Naive thymus-derived CD8-positive, alpha-beta T cell (primary cell): Measurements from ENCODE around the gene TBRG4. TPM values are rescaled to one million over a fixed set of nuclear protein-coding genes. Genes with fewer than 3 reads are reported as not detected.
A peak's percentile ranks its signal among the peaks of the same experiment; 100 is the strongest.

ENCODE experiments used
- ATAC-seq, 2 donors: fragments of 150-1000 bp; cut with Tn5 transposase in 1 of 2; sonication (Bioruptor Pico), chemical (Tn5 transposase) in 1 of 2; 1 replicate in 1 of 2; 2 replicates in 1 of 2; pipeline ENCODE4 v1.10.0; 2021; ENCODE audit warnings: mild to moderate bottlenecking in 2 of 2, moderate library complexity in 2 of 2
- POLR2A ChIA-PET: fragments of 350-600 bp; sonication (Branson Sonifier 250); formaldehyde crosslinking; loops from one replicate; lab custom pipeline; 2021; ENCODE audit warnings: antibody characterized with exemption; lab: Charles Lee
- DNase-seq, 10 donors: peaks; one replicate each; pipeline versions ENCODE4 v3.0.0 to v3.0.0-alpha.2; 2020 to 2022
- H3K27ac Mint-ChIP-seq, 10 donors: one replicate each; pipeline ENCODE4 v1.8.0; 2020 to 2022; ENCODE audit warnings: mild to moderate bottlenecking in 10 of 10, mixed read lengths in 10 of 10, moderate library complexity in 4 of 10, inconsistent platforms in 1 of 10
- H3K27me3 Mint-ChIP-seq, 5 donors: one replicate each; pipeline ENCODE4 v1.8.0; 2021 to 2022; ENCODE audit warnings: mixed read lengths in 5 of 5
- H3K36me3 Mint-ChIP-seq, 3 donors: one replicate each; pipeline ENCODE4 v1.8.0; 2020 to 2022; ENCODE audit warnings: mixed read lengths in 3 of 3, mild to moderate bottlenecking in 2 of 3, inconsistent platforms in 1 of 3
- H3K4me1 Mint-ChIP-seq, 4 donors: one replicate each; pipeline ENCODE4 v1.8.0; 2021 to 2022; ENCODE audit warnings: mixed read lengths in 4 of 4
- H3K4me3 Mint-ChIP-seq, 10 donors: one replicate each; pipeline ENCODE4 v1.8.0; 2020 to 2022; ENCODE audit warnings: mild to moderate bottlenecking in 10 of 10, mixed read lengths in 10 of 10, moderate library complexity in 6 of 10, inconsistent platforms in 1 of 10
- H3K9me3 Mint-ChIP-seq, 9 donors: one replicate each; pipeline ENCODE4 v1.8.0; 2020 to 2022; ENCODE audit warnings: mixed read lengths in 9 of 9, mild to moderate bottlenecking in 3 of 9, inconsistent platforms in 1 of 9, moderate library complexity in 1 of 9
- polyA plus RNA-seq, 3 donors: library from polyadenylated mRNA; unstranded; fragments of 300-500 nt; fragmentation: Illumina TruSeq; gene quantifications; one replicate each; pipeline ENCODE4 v1.2.3, GENCODE V29; 2021
- total RNA-seq, 8 experiments: library from RNA in 2 of 8; stranded (reverse) in 2 of 8; gene quantifications; one replicate each; pipeline ENCODE4 v1.2.3 and lab custom pipeline; 2021 to 2026

The TBRG4 gene
- total and polyA plus RNA-seq, 5 experiments from 2014 or later = 51.3 to 167 (median 95.7) TPM

DNA sequence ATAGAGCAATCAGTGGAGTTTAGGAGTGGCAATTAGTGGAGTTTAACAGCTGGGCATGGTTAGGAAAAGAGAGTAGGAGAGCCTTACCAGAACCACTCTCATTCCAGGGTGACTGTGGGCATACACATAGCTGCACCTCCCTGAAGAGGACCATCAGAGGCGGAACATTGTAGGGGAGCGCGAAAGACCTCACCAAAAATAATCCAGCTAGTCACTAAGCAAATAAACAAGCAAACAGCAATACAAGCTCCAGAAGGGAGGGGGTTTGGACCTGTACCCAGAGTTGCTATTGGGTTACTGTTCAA, 18.6 kb downstream of the TBRG4 start:
- Mint-ChIP-seq H3K9me3 (peaks cover 0 to 9% (median 0%) of the 10 kb centered on the region in 9 donors), H3K27ac (peak overlapping the region in 1 of 10 donors; percentile 15), H3K4me3 (peak overlapping the region in 1 of 10 donors; percentile 1), H3K27me3 (peaks cover 0 to 6% (median 0%) of the 10 kb centered on the region in 5 donors), H3K36me3 (peaks cover 0 to 4% (median 0%) of the 10 kb centered on the region in 3 donors), H3K4me1 (peaks cover 5 to 10% (median 8%) of the 10 kb centered on the region in 4 donors)
- ATAC-seq (no peak), DNase-seq (no peak)
- POLR2A ChIA-PET = no interaction called here

DNA sequence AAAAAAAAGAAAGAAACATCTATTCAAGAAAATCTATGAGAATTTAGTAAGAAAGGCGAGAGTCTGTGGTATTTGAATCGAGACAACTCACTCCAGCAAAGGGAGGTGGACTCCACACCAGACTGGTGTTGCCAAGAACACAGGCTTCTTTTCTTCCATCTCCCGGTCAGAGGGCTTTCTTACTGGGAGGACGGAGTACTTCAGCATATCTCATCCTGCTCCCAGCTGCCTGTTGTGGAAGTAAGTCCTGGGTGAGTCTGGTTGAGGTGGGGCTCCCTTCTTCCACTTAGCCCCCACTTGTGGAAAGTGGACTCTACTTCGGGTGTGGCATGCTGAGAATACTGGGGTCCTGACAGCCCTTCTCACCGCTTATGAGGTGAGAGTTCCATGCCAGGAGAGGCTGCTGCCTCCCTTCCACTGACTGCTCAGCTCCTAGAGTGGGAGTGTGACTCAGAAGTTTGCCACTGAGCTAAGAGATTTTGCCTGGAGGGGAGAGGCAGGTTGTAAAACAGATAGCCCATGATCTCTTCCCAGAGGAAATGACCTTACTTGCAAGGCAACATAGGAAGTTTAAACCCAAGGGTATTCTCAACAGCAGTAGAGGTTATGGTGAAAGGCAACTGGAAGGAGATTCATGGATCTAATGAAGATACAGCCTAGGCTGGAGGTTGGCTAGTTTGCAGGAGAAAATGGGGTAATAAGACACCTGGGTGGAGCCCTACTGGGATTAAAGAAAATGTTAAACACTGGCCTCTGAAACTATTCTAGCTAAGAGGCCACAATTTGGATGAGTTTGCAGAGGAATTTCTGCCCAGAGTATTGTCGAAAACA, 19.2 kb downstream of the TBRG4 start:
- peaks cover 5 to 10% (median 8%) of the 10 kb centered on the region in 4 donors for H3K4me1 Mint-ChIP-seq
- peak overlapping the region in 2 of 10 donors; percentile 45 to 53 for H3K27ac Mint-ChIP-seq
- H3K9me3 Mint-ChIP-seq = peaks cover 0 to 9% (median 0%) of the 10 kb centered on the region in 9 donors
- peak overlapping the region in 1 of 10 donors; percentile 1 for H3K4me3 Mint-ChIP-seq
- DNase-seq (no peak), ATAC-seq (no peak)
- H3K36me3 Mint-ChIP-seq = no peaks in the 10 kb centered on the region
- H3K27me3 Mint-ChIP-seq = peaks cover 0 to 6% (median 0%) of the 10 kb centered on the region in 5 donors
- POLR2A ChIA-PET = no interaction called here

DNA sequence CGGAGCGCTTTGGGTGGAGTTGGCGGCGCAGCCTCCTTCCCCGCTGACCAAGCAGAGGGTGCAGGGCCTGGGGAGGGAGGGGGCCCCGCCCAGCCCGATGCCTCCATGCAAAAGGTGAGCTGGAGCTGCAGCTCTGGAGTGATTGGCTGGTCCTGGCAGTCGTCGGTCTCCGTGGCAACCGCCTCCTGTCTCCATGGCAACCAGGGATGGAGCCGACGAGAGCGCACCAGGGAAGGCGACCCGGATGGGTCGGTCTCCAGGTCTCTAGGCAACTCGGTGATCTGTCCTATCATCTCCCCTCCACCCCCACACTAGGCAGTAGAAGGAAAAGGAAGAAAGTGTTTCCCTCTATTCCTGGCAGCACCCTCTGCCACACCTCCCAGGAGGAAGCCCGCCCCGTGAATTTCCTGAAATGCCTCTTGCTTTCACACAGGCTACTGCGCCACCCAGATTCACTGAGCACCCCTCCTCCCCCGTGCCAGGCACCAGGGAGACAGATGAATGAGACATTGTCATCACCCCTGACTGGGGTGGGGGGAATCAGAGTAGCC, 22.1 kb downstream of the TBRG4 start:
- Mint-ChIP-seq H3K4me3 (peak overlapping the region; percentile 73 to 89 (median 81)), H3K9me3 (peaks cover 0 to 9% (median 0%) of the 10 kb centered on the region in 9 donors), H3K27ac (peak overlapping the region in 9 of 10 donors; percentile 35 to 91 (median 71)), H3K4me1 (peaks cover 3 to 10% (median 8%) of the 10 kb centered on the region in 4 donors), H3K36me3 (no peaks in the 10 kb centered on the region), H3K27me3 (peaks cover 0 to 6% (median 0%) of the 10 kb centered on the region in 5 donors)
- DNase-seq (peak; percentile 53 to 86 (median 70)), ATAC-seq (peak; percentile 65 to 76)
- POLR2A ChIA-PET = interaction anchor here (0.6 to 1.7 kb wide), 6 partner anchors 9 to 204 kb away, joined by 3 to 7 read pairs (median 3); partner anchors contain the start of gene TBRG4

DNA sequence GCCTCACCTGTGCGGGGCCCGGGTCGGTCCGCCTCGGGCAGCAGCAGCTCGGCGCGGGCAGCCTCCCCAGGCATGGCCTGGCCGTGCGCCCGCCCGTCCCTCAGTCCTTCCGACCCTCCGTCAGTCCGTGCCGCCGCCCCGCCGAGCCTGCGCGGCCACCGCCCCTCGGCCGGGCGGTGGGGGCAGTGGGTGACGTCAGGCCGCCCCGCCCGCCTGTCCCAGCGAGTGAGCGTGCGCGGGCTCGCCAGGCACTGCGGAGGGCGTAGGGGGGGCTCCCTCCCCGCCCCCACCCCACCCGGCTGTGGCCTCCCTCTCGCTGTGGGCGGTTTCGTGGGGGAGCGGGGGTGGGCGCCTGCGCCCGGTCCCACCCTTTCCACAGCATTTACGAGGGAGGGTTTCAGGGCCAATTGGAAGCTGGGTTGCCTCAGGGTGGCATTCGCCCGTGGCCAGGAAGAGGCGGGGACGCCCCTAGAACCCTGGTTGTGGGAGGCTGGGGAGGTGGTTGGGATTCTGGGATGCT, 22.6 kb downstream of the TBRG4 start, which contains the start of gene NACAD:
Gene NACAD, minus strand, starts transcription at position 149 of the 520 bp plus-strand sequence. Its CDS starts 75 bp downstream, at position 74.
- H3K27me3 Mint-ChIP-seq = peaks cover 0 to 6% (median 0%) of the 10 kb centered on the region in 5 donors
- H3K4me3 Mint-ChIP-seq = peak within 1 kb of the TSS; percentile 73 to 89 (median 81)
- peak; percentile 70 to 74 for ATAC-seq
- H3K27ac Mint-ChIP-seq = peak within 1 kb of the TSS in 9 of 10 donors; percentile 35 to 91 (median 71)
- peaks cover 0 to 9% (median 0%) of the 10 kb centered on the region in 9 donors for H3K9me3 Mint-ChIP-seq
- peaks cover 3 to 10% (median 8%) of the 10 kb centered on the region in 4 donors for H3K4me1 Mint-ChIP-seq
- POLR2A ChIA-PET = interaction anchor here (0.6 to 1.7 kb wide), 5 partner anchors 8 to 203 kb away, joined by 3 to 7 read pairs (median 3); no protein-coding TSS in a partner anchor
- DNase-seq = peak in 8 of 10 donors; percentile 34 to 69 (median 42)
- H3K36me3 Mint-ChIP-seq = no peaks in the 10 kb centered on the region

DNA sequence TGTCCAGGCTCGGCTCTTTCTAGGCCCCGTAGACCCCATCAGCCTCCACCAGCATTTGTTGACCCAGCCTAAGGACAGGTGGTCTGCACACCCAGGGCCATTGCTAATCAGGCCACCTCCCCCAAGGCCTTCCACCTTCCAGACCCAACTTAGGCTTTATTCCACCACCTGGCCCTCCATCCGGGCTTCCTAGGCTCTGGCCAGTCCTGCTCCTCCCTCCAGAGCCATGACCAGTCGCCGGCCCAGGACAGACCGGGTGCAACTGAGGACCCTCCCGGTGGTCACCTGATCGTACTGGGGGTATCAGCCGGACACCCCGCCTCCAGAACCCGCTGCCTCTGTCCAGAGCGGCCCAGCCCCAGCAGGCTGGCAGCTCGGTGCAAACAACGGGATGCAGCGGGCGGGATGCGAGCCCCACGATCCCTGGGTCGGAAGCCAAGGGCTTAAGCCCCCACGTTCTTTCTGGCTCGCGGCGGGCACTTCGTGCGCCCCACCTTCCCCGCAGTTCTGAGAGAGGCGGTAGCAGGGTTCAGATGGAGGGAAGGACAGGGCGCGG, 23.3 kb downstream of the TBRG4 start:
- Mint-ChIP-seq H3K9me3 (peaks cover 0 to 9% (median 0%) of the 10 kb centered on the region in 9 donors), H3K27ac (peak overlapping the region in 2 of 10 donors; percentile 68 to 82), H3K27me3 (peaks cover 0 to 6% (median 0%) of the 10 kb centered on the region in 5 donors), H3K4me3 (peak overlapping the region; percentile 7 to 82 (median 52)), H3K36me3 (no peaks in the 10 kb centered on the region), H3K4me1 (peaks cover 3 to 10% (median 8%) of the 10 kb centered on the region in 4 donors)
- DNase-seq (peak in 1 of 10 donors; percentile 59), ATAC-seq (no peak)
- POLR2A ChIA-PET = no interaction called here

DNA sequence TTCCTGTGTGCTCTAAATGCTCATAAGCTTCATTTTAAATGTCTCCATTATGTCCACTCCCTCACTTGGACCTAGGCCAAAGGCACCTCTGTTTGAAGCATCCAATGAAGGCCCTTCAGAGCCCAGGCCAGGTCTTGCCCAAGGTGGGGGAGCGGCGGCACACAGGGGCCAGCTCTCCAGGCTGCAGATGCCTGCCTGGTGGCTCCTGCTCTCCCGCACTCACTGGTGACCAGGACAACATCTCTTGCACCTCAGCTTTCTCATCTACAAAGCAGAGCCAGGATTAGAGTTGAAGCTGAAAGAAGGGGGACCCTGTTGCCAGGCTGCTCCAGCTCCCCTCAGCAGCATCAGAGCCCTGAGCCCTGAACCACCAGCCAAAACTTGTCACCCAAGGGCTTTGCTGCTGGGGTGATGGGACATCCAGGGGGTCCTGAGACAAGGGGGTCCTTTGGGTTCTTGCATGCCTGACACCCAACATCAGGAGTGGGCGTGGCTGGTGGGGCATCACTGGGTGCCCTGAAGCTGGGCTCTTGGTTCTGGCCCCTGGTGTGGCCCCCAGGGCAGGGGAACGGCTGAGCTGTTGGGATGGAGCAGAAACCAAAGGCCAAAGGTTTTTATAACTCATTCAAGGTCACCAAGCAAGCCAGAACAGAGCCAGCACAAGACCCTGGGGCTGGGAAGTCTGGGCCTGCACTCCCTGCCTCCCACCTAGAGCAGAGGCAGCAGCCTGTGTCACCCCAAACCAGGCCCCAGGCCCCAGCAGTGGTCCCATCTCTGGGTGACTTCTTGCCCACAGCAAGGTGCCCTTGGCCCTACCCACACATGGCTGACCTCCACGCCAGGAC, 24.0 kb downstream of the TBRG4 start:
- DNase-seq = peak in 1 of 10 donors; percentile 49
- H3K4me3 Mint-ChIP-seq = peak overlapping the region; percentile 7 to 82 (median 52)
- POLR2A ChIA-PET = interaction anchor here (0.9 kb wide), 1 partner anchor 126 kb away, joined by 4 read pairs; no protein-coding TSS in a partner anchor
- ATAC-seq = no peak
- peaks cover 3 to 10% (median 8%) of the 10 kb centered on the region in 4 donors for H3K4me1 Mint-ChIP-seq
- H3K9me3 Mint-ChIP-seq = peaks cover 0 to 2% (median 0%) of the 10 kb centered on the region in 9 donors
- no peaks in the 10 kb centered on the region for H3K36me3 Mint-ChIP-seq
- H3K27ac Mint-ChIP-seq = peak overlapping the region in 7 of 10 donors; percentile 4 to 82 (median 28)
- H3K27me3 Mint-ChIP-seq = peaks cover 0 to 6% (median 0%) of the 10 kb centered on the region in 5 donors

DNA sequence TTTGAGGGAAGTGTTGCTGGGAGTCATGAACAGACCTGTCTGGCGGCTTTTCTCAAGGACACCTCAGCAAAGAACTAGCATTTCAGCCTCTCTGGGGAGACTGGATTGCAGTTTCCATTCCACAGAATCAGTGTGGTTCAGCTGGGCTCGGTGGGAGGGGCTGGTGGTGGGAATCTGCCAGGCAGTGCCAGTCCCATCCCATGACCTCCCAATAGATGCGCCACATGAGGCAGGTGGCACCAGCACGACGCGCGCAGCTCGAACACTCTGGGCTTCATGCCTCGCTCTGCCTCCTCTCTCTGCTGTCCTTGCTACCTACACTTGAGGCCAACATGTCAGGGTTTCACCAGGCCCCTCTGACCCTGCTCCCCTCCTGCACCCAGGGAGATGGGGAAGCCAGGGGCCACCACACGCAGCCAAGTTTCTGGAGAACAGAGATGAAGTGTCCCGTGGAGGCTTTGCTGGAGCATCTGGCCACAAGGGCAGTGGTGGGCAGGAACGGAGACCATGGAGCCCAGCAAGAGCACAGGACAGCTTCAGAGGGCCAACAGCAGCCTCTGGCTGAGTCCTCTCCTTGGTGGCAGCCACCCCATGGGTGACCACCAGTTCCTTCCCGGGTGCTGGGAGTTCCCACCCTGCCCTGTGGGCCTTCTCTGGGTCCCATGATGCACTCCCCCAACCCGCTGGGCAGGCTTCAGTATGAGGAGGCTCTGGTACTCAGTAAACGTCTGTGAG, 25.0 kb downstream of the TBRG4 start:
- Mint-ChIP-seq H3K4me3 (peak overlapping the region in 2 of 10 donors; percentile 46 to 73), H3K36me3 (no peaks in the 10 kb centered on the region), H3K9me3 (no peaks in the 10 kb centered on the region), H3K27me3 (peaks cover 0 to 6% (median 0%) of the 10 kb centered on the region in 5 donors), H3K4me1 (peaks cover 3 to 10% (median 8%) of the 10 kb centered on the region in 4 donors), H3K27ac (peak overlapping the region in 2 of 10 donors; percentile 40 to 55)
- no peak for ATAC-seq
- peak in 1 of 10 donors; percentile 49 for DNase-seq
- POLR2A ChIA-PET = interaction anchor here (0.9 to 2.1 kb wide), 3 partner anchors 24 to 125 kb away, joined by 3 to 6 read pairs (median 4); no protein-coding TSS in a partner anchor

DNA sequence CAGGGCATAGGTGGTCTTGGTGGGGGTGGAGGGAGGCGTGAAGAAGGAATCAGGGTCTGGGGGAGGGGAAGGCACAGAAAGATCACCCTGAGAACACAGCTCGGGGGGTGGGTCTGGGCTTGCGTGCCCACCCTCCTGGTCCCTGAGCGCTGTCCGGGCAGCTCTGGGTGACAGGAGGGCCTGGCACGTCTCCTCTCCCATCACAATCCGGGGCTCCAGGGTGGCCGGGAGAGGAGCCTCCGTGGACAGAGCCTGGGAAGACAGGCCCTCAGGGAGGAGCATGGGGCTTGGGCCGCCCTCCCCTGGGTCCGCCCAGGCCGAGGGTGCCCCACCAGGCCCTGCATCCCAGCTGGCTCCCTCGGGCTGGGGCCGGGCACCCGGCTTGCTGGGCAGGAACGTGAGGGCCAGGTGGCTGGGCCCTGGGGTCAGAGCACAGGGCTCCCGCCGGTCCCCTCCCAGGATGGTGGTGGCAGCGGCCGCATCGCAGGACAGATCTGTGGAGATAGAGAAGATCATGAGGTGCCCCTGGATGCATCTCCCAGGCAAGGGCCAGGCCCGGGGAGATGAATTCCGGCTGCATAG, 25.8 kb downstream of the TBRG4 start:
- DNase-seq = peak in 1 of 10 donors; percentile 51
- Mint-ChIP-seq H3K36me3 (no peaks in the 10 kb centered on the region), H3K9me3 (no peaks in the 10 kb centered on the region), H3K4me3 (peak overlapping the region in 1 of 10 donors; percentile 12), H3K4me1 (peaks cover 3 to 10% (median 8%) of the 10 kb centered on the region in 4 donors), H3K27ac (no peak overlapping the region), H3K27me3 (peaks cover 0 to 6% (median 0%) of the 10 kb centered on the region in 5 donors)
- POLR2A ChIA-PET = interaction anchor here (0.6 to 2.1 kb wide), 3 partner anchors 25 to 1321 kb away, joined by 3 to 6 read pairs (median 5); no protein-coding TSS in a partner anchor
- ATAC-seq = no peak

DNA sequence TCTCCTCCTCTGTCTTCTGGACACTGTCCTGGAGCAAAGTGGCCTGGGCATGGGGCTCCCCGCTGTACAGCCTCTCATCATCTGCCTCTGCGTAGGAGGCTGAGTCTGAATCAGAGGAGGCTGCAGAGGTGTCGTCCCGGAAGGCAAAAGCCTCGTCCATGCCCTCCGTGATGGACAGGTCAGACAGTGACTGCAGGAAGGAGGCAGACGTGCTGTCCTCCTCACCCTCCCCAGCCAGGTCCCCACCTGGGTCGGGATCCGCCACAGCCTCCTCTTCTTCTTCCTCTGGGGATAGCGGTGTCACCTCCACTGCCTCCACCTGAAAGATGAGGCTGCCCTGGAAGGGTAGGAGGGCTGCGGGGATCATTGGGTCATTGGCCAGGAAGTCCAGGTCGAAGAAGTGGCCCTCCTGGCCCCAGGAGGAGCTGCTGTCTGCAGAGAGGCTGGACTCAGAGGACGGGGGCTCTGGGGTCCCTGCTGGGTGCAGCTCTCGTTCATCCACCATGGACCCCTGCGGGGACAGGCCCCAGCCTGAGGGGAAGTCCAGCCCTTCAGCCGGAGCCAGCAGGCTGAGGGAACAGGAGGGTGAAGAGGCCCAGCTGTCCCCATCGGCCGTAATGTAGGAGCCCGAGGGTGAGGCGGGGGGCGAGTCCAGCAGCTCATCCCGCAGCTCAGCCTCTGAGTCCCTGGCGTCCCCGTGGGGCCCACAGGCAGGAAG, 26.4 kb downstream of the TBRG4 start:
- Mint-ChIP-seq H3K4me1 (peaks cover 5 to 10% (median 8%) of the 10 kb centered on the region in 4 donors), H3K9me3 (no peaks in the 10 kb centered on the region), H3K27me3 (peaks cover 0 to 4% (median 0%) of the 10 kb centered on the region in 5 donors), H3K27ac (peak overlapping the region in 3 of 10 donors; percentile 21 to 75 (median 43)), H3K36me3 (no peaks in the 10 kb centered on the region), H3K4me3 (no peak overlapping the region)
- ATAC-seq (no peak), DNase-seq (peak in 1 of 10 donors; percentile 24)
- POLR2A ChIA-PET = interaction anchor here (0.6 to 2.1 kb wide), 2 partner anchors 26 to 1320 kb away, joined by 5 to 6 read pairs; no protein-coding TSS in a partner anchor

DNA sequence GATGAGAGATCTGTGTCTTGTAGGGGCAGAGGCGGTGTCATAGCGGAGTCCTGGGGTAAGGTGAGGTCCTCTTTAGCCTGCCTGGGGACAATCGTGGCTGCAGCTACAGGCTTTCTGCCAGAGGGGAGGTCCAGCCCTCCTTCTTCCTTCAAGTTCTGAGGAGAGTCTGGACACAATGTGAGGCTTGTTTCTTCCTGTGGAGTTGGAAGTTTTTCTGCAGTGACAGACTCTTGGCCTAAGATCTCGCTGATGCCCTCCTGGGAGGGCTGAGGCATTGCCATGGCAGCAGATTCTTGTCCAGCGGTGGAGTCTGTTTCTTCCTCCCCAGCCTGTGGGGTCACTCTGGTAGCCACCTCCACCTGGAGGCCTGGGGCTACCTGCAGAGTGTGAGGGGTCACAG, 27.2 kb downstream of the TBRG4 start:
- POLR2A ChIA-PET = no interaction called here
- no peak overlapping the region for H3K4me3 Mint-ChIP-seq
- H3K36me3 Mint-ChIP-seq = no peaks in the 10 kb centered on the region
- H3K27me3 Mint-ChIP-seq = no peaks in the 10 kb centered on the region
- peaks cover under 1 to 10% (median 5%) of the 10 kb centered on the region in 4 donors for H3K4me1 Mint-ChIP-seq
- ATAC-seq (no peak), DNase-seq (peak in 1 of 10 donors; percentile 35)
- H3K27ac Mint-ChIP-seq = peak overlapping the region in 1 of 10 donors; percentile 75
- no peaks in the 10 kb centered on the region for H3K9me3 Mint-ChIP-seq
